ENCODE results near the gene GNAQ. TPM values are rescaled to one million over a fixed set of nuclear protein-coding genes. Genes with fewer than 3 reads are reported as not detected.

The GNAQ gene
- total and polyA plus RNA-seq, 10 donors: 4.4 to 52.3 (median 31.2) TPM

DNA sequence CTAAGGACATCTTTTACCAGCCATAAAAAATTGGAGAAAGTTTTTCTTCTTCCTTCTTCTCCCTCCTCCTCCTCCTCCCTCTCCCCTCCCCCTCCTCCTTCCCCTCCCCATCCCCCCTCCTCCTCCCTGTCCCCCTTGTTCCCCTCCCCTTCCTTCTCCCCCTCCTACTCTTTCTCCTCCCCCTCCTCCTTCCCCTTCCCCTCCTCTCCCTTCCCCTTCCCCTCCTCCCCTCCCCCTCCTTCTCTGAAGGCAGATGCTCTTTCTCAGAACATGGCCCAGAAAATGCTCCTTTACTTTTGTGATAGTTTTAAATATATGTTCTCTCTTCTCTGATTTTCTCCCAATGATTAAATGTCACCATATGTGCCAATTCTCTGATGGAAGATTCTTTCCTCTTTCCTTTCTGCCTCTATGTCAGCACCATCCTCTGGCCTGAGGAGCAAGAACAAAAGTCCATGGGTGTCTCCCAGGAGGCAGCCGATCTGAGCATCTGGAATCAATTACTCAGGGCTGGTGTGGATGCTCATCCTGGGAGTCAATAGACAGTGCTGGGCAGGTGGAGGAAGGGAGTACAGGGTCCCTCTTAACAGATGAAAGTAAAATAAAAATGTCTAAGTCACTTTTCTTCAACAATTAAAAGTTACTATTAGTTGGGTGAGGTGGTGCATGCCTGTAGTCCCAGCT, 320.5 kb downstream of the GNAQ start:
- H3K27ac ChIP-seq: no peak overlapping the region
- TF ChIP-seq CTCF (IDR thresholded peaks at IDR 0.05 in 8 of 11, conservative IDR thresholded peaks at IDR 0.05 in 3 of 11): no peak
- no peak for TF ChIP-seq POLR2AphosphoS5 (IDR thresholded peaks at IDR 0.05)
- no peak for TF ChIP-seq POLR2A (IDR thresholded peaks at IDR 0.05)
- intact Hi-C loops (cut with DNase I; ENCODE audit: low total_unique reads): no loop called here
- WGBS, 5 donors: 81 to 92% (median 86%) methylated on average over 1 of the region's 1 CpG
- H3K9me3 ChIP-seq: peaks cover 0 to 12% (median 7%) of the 10 kb centered on the region in 8 donors
- peaks cover 0 to 16% (median 6%) of the 10 kb centered on the region in 6 donors for H3K4me1 ChIP-seq
- H3K4me3 ChIP-seq: no peak overlapping the region
- DNase-seq: no peak
- H3K36me3 ChIP-seq: no peaks in the 10 kb centered on the region
- H3K27me3 ChIP-seq (replicated peaks in 1 of 7): no peaks in the 10 kb centered on the region

- 57 to 85% (median 65%) methylated on average over 2 of the region's 2 CpGs for WGBS, 5 donors
- Histone ChIP-seq H3K4me3 (no peak overlapping the region), H3K9me3 (peaks cover 0 to 12% (median 7%) of the 10 kb centered on the region in 8 donors), H3K4me1 (peaks cover 0 to 16% (median 6%) of the 10 kb centered on the region in 6 donors), H3K27me3 (replicated peaks in 1 of 7) (no peaks in the 10 kb centered on the region), H3K36me3 (no peaks in the 10 kb centered on the region), H3K27ac (peak overlapping the region in 2 of 8 donors; percentile 61 to 70)
- no peak for TF ChIP-seq POLR2AphosphoS5 (IDR thresholded peaks at IDR 0.05)
- no peak for TF ChIP-seq POLR2A (IDR thresholded peaks at IDR 0.05)
- TF ChIP-seq CTCF (IDR thresholded peaks at IDR 0.05 in 8 of 11, conservative IDR thresholded peaks at IDR 0.05 in 3 of 11): no peak
- DNase-seq: no peak
- intact Hi-C loops (cut with DNase I; ENCODE audit: low total_unique reads): no loop called here
Observed at GRCh38 chr9:77710316-77710715, 321.3 kb downstream of the GNAQ start.

DNA sequence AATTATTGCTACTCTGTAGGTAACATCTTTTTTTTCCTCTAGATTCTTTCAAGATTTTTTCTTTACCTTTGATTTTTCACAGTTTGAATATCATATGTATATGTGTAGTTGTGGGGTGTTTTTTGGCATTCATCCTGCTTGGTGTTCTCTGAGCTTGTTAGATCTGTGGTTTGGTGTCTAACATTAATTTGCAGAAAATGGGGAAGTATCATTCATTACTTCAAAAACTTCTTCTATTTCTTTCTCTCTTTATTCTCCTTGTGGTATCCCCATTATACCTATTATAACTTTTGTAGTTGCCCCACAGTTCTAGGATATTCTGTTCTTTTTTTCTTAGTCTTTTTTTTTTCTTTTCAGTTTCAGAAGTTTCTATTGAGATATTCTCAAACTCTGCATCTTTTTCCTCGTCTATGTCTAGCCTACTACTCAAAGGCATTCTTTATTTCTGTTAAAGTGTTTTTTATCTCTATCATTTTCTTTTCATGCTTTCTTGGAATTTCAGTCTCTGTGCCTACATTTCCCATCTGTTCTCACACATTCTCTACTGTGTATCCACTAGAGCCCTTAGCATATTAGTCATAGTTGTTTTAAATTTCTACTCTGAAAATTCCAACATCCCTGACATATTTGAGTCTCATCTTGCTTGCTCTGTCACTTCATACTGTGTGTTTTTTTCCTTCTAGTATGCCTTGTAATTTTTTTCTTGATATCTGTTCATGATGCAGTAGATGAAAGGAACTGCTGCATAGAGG, 323.4 kb downstream of the GNAQ start:
- peaks cover 0 to 12% (median 7%) of the 10 kb centered on the region in 8 donors for H3K9me3 ChIP-seq
- TF ChIP-seq POLR2AphosphoS5 (IDR thresholded peaks at IDR 0.05): no peak
- no peak for TF ChIP-seq CTCF (IDR thresholded peaks at IDR 0.05 in 8 of 11, conservative IDR thresholded peaks at IDR 0.05 in 3 of 11)
- TF ChIP-seq POLR2A (IDR thresholded peaks at IDR 0.05): no peak
- WGBS, 5 donors: 74 to 91% (median 85%) methylated on average over 1 of the region's 1 CpG

More for the DNA sequence above, 323.4 kb downstream of the GNAQ start:
- H3K36me3 ChIP-seq: no peaks in the 10 kb centered on the region
- H3K27ac ChIP-seq: no peak overlapping the region
- no peak overlapping the region for H3K4me3 ChIP-seq
- peaks cover 0 to 16% (median 6%) of the 10 kb centered on the region in 6 donors for H3K4me1 ChIP-seq
- H3K27me3 ChIP-seq (replicated peaks in 1 of 7): no peaks in the 10 kb centered on the region
- no peak for DNase-seq
- intact Hi-C loops (cut with DNase I; ENCODE audit: low total_unique reads): no loop called here
